HCT116 (cell line): ENCODE measurements around the gene TDRD7. TPM values are rescaled to one million over a fixed set of nuclear protein-coding genes. Genes with fewer than 3 reads are reported as not detected.

ENCODE experiments used
- ATAC-seq: fragments of 200-7000 bp; cut with Tn5 transposase; 2 replicates; pipeline ENCODE4 v1.9.1; 2020; ENCODE audit warnings: mild to moderate bottlenecking, moderate library complexity
- BruUV-seq: library from RNA; stranded (reverse); fragments of 400-500 nt; replicated peaks from 2 replicates; lab custom pipeline; 2021; lab: Mats Ljungman, UMichigan
- CTCF ChIA-PET: fragments of 300-600 bp; sonication (Branson Sonifier 250); formaldehyde crosslinking; loops from one replicate; lab custom pipeline; 2021; ENCODE audit warnings: antibody characterized with exemption; lab: Charles Lee
- POLR2A ChIA-PET: fragments of 300-600, 350-600 bp; sonication (Branson Sonifier 250); formaldehyde crosslinking; loops from one replicate; lab custom pipeline; 2021; ENCODE audit warnings: antibody characterized with exemption; lab: Charles Lee
- RAD21 ChIA-PET, 2 experiments: fragments of 300-600 bp; sonication (Branson Sonifier 250); formaldehyde crosslinking; loops; one replicate each; lab custom pipeline; 2023; ENCODE audit warnings: low total read pairs in 2 of 2; ENCODE audit not compliant: uncharacterized antibody in 2 of 2, unreplicated experiment in 2 of 2, low non-redundant PET in 1 of 2; lab: Charles Lee
- DNase-seq: peaks from one replicate; pipeline ENCODE4 v3.0.0-alpha.2; 2010; ENCODE audit warnings: low read depth, low spot score
- H2AFZ ChIP-seq: fragments of 200-600 bp; shearing (Covaris generic), sonication (generic); 2 replicates; pipeline ENCODE4 v1.6.1; 2017; ENCODE audit warnings: low read depth, mixed run types, mixed read lengths, antibody characterized with exemption, low read length; ENCODE audit not compliant: poor library complexity, severe bottlenecking
- H3K27ac ChIP-seq: 2 replicates; pipeline ENCODE4 v1.5.1; 2012; ENCODE audit warnings: low read depth, low read length
- H3K27me3 ChIP-seq: fragments of 200-600 bp; sonication (generic); 2 replicates; pipeline ENCODE4 v1.6.1; 2016; ENCODE audit warnings: mixed run types, low read length, mixed read lengths; ENCODE audit not compliant: insufficient read depth
- H3K36me3 ChIP-seq, 2 experiments: fragments of 200-500 bp in 1 of 2; fragments of 200-600 bp in 1 of 2; sonication (Bioruptor generic) in 1 of 2; sonication (generic) in 1 of 2; 2 replicates each; pipeline versions ENCODE4 v1.5.1 to v1.6.1; 2014 to 2016; ENCODE audit warnings: low read length in 2 of 2, inconsistent platforms in 1 of 2, mixed read lengths in 1 of 2, mixed run types in 1 of 2; ENCODE audit not compliant: insufficient read depth in 2 of 2, control insufficient read depth in 1 of 2
- H3K4me1 ChIP-seq, 2 experiments: fragments of 200-600 bp in 1 of 2; sonication (generic) in 1 of 2; 2 replicates each; pipeline versions ENCODE4 v1.5.1 to v1.6.1; 2012 to 2017; ENCODE audit warnings: low read length in 2 of 2, inconsistent platforms in 1 of 2, mild to moderate bottlenecking in 1 of 2, mixed read lengths in 1 of 2, mixed run types in 1 of 2, moderate library complexity in 1 of 2; ENCODE audit not compliant: insufficient read depth in 2 of 2, control insufficient read depth in 1 of 2
- H3K4me2 ChIP-seq: fragments of 200-600 bp; sonication (generic); 2 replicates; pipeline ENCODE4 v1.6.1; 2017; ENCODE audit warnings: mixed run types, low read length, mixed read lengths
- H3K4me3 ChIP-seq, 2 experiments: fragments of 200-600 bp in 1 of 2; sonication (generic) in 1 of 2; replicated peaks in 1 of 2; 2 replicates each; pipeline ENCODE4 v1.5.1; 2011 to 2016; ENCODE audit warnings: low read length in 2 of 2, control low read depth in 1 of 2, low read depth in 1 of 2, mild to moderate bottlenecking in 1 of 2, mixed read lengths in 1 of 2, mixed run types in 1 of 2
- H3K79me2 ChIP-seq: fragments of 200-600 bp; sonication (generic); 2 replicates; pipeline ENCODE4 v1.6.1; 2017; ENCODE audit warnings: mild to moderate bottlenecking, mixed run types, low read length, moderate library complexity, mixed read lengths; ENCODE audit not compliant: insufficient read depth
- H3K9ac ChIP-seq: fragments of 200-600 bp; sonication (generic); 2 replicates; pipeline ENCODE4 v1.6.1; 2016; ENCODE audit warnings: low read length, mixed read lengths
- H3K9me2 ChIP-seq: fragments of 200-600 bp; sonication (generic), shearing (Covaris generic); 2 replicates; pipeline ENCODE4 v1.6.1; 2017; ENCODE audit warnings: mixed run types, mild to moderate bottlenecking, moderate library complexity; ENCODE audit not compliant: insufficient read depth
- H3K9me3 ChIP-seq, 2 experiments: fragments of 200-500 bp in 1 of 2; fragments of 200-600 bp in 1 of 2; sonication (Bioruptor generic) in 1 of 2; sonication (generic) in 1 of 2; 2 replicates each; pipeline ENCODE4 v1.6.1; 2014 to 2017; ENCODE audit warnings: low read length in 2 of 2, mixed read lengths in 2 of 2, inconsistent platforms in 1 of 2, low read depth in 1 of 2, mild to moderate bottlenecking in 1 of 2, mixed run types in 1 of 2, moderate library complexity in 1 of 2; ENCODE audit not compliant: control insufficient read depth in 1 of 2, insufficient read depth in 1 of 2
- H4K20me1 ChIP-seq: fragments of 200-600 bp; sonication (generic), shearing (Covaris generic); 2 replicates; pipeline ENCODE4 v1.6.1; 2017; ENCODE audit warnings: mixed run types, mild to moderate bottlenecking, moderate library complexity; ENCODE audit not compliant: insufficient read depth
- CBX3 ChIP-seq: IDR thresholded peaks from 2 replicates; pipeline ENCODE4 v1.6.1; 2012; ENCODE audit warnings: low read depth
- CEBPB ChIP-seq: IDR thresholded peaks from 2 replicates; pipeline ENCODE4 v1.6.1; 2012; ENCODE audit warnings: low read depth
- EGR1 ChIP-seq: IDR thresholded peaks from 2 replicates; pipeline ENCODE4 v1.6.1; 2012; ENCODE audit warnings: low read depth
- EZH2 ChIP-seq: fragments of 200-600 bp; sonication (generic); IDR thresholded peaks from 2 replicates; pipeline ENCODE4 v1.6.1; 2017; ENCODE audit warnings: antibody characterized with exemption, mixed run types
- FOSL1 ChIP-seq: IDR thresholded peaks from 2 replicates; pipeline ENCODE4 v1.6.1; 2012; ENCODE audit warnings: low read depth
- JUND ChIP-seq: IDR thresholded peaks from 2 replicates; pipeline ENCODE4 v1.6.1; 2012
- POLR2A ChIP-seq: IDR thresholded peaks from 2 replicates; pipeline ENCODE4 v1.7.0; 2011; ENCODE audit warnings: borderline replicate concordance; ENCODE audit not compliant: insufficient read depth, insufficient read length; ENCODE audit errors: extremely low read depth
- POLR2AphosphoS5 ChIP-seq: IDR thresholded peaks from 2 replicates; pipeline ENCODE4 v1.6.1; 2011; ENCODE audit warnings: mild to moderate bottlenecking, low read depth, low read length, moderate library complexity
- SIN3A ChIP-seq: IDR thresholded peaks from 2 replicates; pipeline ENCODE4 v1.6.1; 2012; ENCODE audit warnings: low read depth
- SP1 ChIP-seq: IDR thresholded peaks from 2 replicates; pipeline ENCODE4 v1.6.1; 2012; ENCODE audit warnings: low read depth
- SRF ChIP-seq: IDR thresholded peaks from 2 replicates; pipeline ENCODE4 v1.6.1; 2012; ENCODE audit warnings: low read depth
- TCF7L2 ChIP-seq: IDR thresholded peaks from 2 replicates; pipeline ENCODE4 v1.7.0; 2011; ENCODE audit warnings: borderline replicate concordance, inconsistent platforms; ENCODE audit not compliant: insufficient read depth, insufficient read length; ENCODE audit errors: extremely low read depth
- ZFX ChIP-seq: fragments of 450-650 bp; IDR thresholded peaks from 2 replicates; pipeline ENCODE4 v1.6.1; 2017
- ZNF274 ChIP-seq: fragments of 200-500 bp; sonication (Bioruptor generic); IDR thresholded peaks from 2 replicates; pipeline ENCODE4 v1.6.1; 2014; ENCODE audit warnings: mild to moderate bottlenecking, low read depth, low read length, inconsistent platforms
- intact Hi-C: fragments of 100-400 bp; cut with micrococcal nuclease; formaldehyde crosslinking; loops from 2 replicates; pipeline ENCODE4 v1.10.0; 2022
- total RNA-seq: library from RNA; stranded (reverse); gene quantifications from one replicate; pipeline ENCODE4 v1.2.1, GENCODE V29; 2021; ENCODE audit not compliant: unreplicated experiment
- TF ChIP-seq, protein P1 (sequence below): IDR thresholded peaks from 2 replicates; pipeline ENCODE4 v1.6.1; 2012
- TF ChIP-seq, protein P2 (sequence below), 3 experiments: fragments of 200-600 bp in 1 of 3; sonication (generic) in 1 of 3; IDR thresholded peaks in 2 of 3; conservative IDR thresholded peaks in 1 of 3; 2 replicates each; pipeline ENCODE4 v1.5.1; 2012 to 2017; ENCODE audit warnings: low read depth in 2 of 3, low read length in 2 of 3, antibody characterized with exemption in 1 of 3, borderline replicate concordance in 1 of 3, control low read depth in 1 of 3, mild to moderate bottlenecking in 1 of 3, mixed read lengths in 1 of 3, mixed run types in 1 of 3, moderate library complexity in 1 of 3; ENCODE audit not compliant: insufficient read depth in 1 of 3
- TF ChIP-seq, protein P3 (sequence below): IDR thresholded peaks from 2 replicates; pipeline ENCODE4 v1.6.1; 2011; ENCODE audit warnings: mild to moderate bottlenecking, low read length, moderate library complexity; ENCODE audit not compliant: insufficient replicate concordance; ENCODE audit errors: extremely low read depth

Gene TDRD7
- total RNA-seq, 1 experiment from 2014 or later: 8.0 TPM

DNA sequence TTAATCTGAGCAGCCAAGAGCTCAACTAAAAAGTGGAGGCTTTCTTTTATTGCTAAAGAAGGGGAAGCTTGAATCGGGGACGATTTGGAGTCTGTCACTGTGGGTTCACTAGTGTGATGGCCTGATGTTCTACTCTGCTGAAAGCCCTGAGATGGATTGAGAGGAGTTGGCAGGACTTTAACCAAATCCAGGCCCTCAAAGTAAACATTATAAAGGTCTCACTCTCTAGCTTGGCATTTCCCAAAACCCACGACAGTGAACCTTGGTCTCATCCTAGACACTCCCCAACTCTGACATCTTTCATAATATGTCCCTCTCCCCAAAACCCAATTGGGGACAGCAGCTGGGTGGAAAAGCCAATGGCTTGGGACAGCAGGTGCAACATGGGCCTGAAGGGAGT is 122.3 kb downstream of the TDRD7 start:
- ChIA-PET RAD21 (no interaction called here), POLR2A (no interaction called here), CTCF (no interaction called here)
- no TSS peak for BruUV-seq
- intact Hi-C loops: no loop called here
- Histone ChIP-seq H2AFZ (no peak overlapping the region), H3K9me3 (no peaks in the 10 kb centered on the region), H3K9me2 (no peaks in the 10 kb centered on the region), H3K36me3 (no peaks in the 10 kb centered on the region), H3K4me3 (no peak overlapping the region), H3K9ac (no peak overlapping the region), H3K79me2 (no peaks in the 10 kb centered on the region), H3K4me1 (peaks cover 0 to 6% of the 10 kb centered on the region in 2 experiments; a peak in 1 of 4 replicates), H3K27ac (no peak overlapping the region), H3K27me3 (no peaks in the 10 kb centered on the region), H4K20me1 (no peaks in the 10 kb centered on the region), H3K4me2 (no peak overlapping the region)
- TF ChIP-seq ZNF274: no peak
- TF ChIP-seq CEBPB: no peak
- TF ChIP-seq POLR2AphosphoS5: no peak
- TF ChIP-seq TCF7L2: no peak
- TF ChIP-seq EGR1: no peak
- no peak for TF ChIP-seq SP1
- no peak for TF ChIP-seq SRF
- TF ChIP-seq FOSL1: no peak
- TF ChIP-seq, protein P1, sequence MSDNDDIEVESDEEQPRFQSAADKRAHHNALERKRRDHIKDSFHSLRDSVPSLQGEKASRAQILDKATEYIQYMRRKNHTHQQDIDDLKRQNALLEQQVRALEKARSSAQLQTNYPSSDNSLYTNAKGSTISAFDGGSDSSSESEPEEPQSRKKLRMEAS: no peak
- TF ChIP-seq CBX3: no peak
- TF ChIP-seq, protein P2, sequence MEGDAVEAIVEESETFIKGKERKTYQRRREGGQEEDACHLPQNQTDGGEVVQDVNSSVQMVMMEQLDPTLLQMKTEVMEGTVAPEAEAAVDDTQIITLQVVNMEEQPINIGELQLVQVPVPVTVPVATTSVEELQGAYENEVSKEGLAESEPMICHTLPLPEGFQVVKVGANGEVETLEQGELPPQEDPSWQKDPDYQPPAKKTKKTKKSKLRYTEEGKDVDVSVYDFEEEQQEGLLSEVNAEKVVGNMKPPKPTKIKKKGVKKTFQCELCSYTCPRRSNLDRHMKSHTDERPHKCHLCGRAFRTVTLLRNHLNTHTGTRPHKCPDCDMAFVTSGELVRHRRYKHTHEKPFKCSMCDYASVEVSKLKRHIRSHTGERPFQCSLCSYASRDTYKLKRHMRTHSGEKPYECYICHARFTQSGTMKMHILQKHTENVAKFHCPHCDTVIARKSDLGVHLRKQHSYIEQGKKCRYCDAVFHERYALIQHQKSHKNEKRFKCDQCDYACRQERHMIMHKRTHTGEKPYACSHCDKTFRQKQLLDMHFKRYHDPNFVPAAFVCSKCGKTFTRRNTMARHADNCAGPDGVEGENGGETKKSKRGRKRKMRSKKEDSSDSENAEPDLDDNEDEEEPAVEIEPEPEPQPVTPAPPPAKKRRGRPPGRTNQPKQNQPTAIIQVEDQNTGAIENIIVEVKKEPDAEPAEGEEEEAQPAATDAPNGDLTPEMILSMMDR (IDR thresholded peaks at IDR 0.05 in 2 of 3, conservative IDR thresholded peaks at IDR 0.05 in 1 of 3; ENCODE audit: borderline replicate concordance in 1 of 3, insufficient read depth in 1 of 3, low read depth in 2 of 3, low read length in 2 of 3): no peak
- TF ChIP-seq JUND: no peak
- TF ChIP-seq EZH2: no peak
- TF ChIP-seq, protein P3, sequence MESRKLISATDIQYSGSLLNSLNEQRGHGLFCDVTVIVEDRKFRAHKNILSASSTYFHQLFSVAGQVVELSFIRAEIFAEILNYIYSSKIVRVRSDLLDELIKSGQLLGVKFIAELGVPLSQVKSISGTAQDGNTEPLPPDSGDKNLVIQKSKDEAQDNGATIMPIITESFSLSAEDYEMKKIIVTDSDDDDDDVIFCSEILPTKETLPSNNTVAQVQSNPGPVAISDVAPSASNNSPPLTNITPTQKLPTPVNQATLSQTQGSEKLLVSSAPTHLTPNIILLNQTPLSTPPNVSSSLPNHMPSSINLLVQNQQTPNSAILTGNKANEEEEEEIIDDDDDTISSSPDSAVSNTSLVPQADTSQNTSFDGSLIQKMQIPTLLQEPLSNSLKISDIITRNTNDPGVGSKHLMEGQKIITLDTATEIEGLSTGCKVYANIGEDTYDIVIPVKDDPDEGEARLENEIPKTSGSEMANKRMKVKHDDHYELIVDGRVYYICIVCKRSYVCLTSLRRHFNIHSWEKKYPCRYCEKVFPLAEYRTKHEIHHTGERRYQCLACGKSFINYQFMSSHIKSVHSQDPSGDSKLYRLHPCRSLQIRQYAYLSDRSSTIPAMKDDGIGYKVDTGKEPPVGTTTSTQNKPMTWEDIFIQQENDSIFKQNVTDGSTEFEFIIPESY: no peak
- no peak for TF ChIP-seq POLR2A
- no peak for TF ChIP-seq SIN3A
- TF ChIP-seq ZFX: no peak
- no peak for DNase-seq
- no peak for ATAC-seq
